CD8-positive, alpha-beta memory T cell (primary cell): Measurements from ENCODE around the gene ASPSCR1. TPM values are rescaled to one million over a fixed set of nuclear protein-coding genes. Genes with fewer than 3 reads are reported as not detected.

ENCODE experiments used
- CTCF ChIA-PET: fragments of 350-600 bp; sonication (Branson Sonifier 250); formaldehyde crosslinking; loops from one replicate; lab custom pipeline; 2021; ENCODE audit warnings: antibody characterized with exemption; lab: Charles Lee
- POLR2A ChIA-PET: fragments of 350-600 bp; sonication (Branson Sonifier 250); formaldehyde crosslinking; loops from one replicate; lab custom pipeline; 2021; ENCODE audit warnings: antibody characterized with exemption; lab: Charles Lee
- DNase-seq, 5 donors: peaks; one replicate each; pipeline versions ENCODE4 v3.0.0 to v3.0.0-alpha.2; 2020 to 2022; ENCODE audit warnings: mixed read lengths in 1 of 5
- H3K27ac ChIP-seq: one replicate; pipeline ENCODE4 v1.7.0; 2013; ENCODE audit warnings: low read depth, mild to moderate bottlenecking, low read length, moderate library complexity
- H3K27me3 ChIP-seq: 2 replicates; pipeline ENCODE4 v1.7.0; 2013; ENCODE audit warnings: low read length, mild to moderate bottlenecking; ENCODE audit not compliant: insufficient read depth, poor library complexity, severe bottlenecking
- H3K36me3 ChIP-seq: 2 replicates; pipeline ENCODE4 v1.7.0; 2013; ENCODE audit warnings: mild to moderate bottlenecking, low read length, moderate library complexity; ENCODE audit not compliant: insufficient read depth
- H3K4me1 ChIP-seq: 2 replicates; pipeline ENCODE4 v1.7.0; 2013; ENCODE audit warnings: mild to moderate bottlenecking, low read length, moderate library complexity; ENCODE audit not compliant: insufficient read depth
- H3K4me3 ChIP-seq: 2 replicates; pipeline ENCODE4 v1.7.0; 2013; ENCODE audit warnings: mild to moderate bottlenecking, low read length
- H3K9me3 ChIP-seq: 2 replicates; pipeline ENCODE4 v1.7.0; 2013; ENCODE audit warnings: mild to moderate bottlenecking, low read length
- H3K27ac Mint-ChIP-seq, 8 donors: one replicate each; pipeline ENCODE4 v1.8.0; 2020 to 2021; ENCODE audit warnings: mixed read lengths in 8 of 8, mild to moderate bottlenecking in 6 of 8, inconsistent platforms in 3 of 8, moderate library complexity in 3 of 8
- H3K27me3 Mint-ChIP-seq, 2 donors: one replicate each; pipeline ENCODE4 v1.8.0; 2020 to 2021; ENCODE audit warnings: mixed read lengths in 2 of 2, mild to moderate bottlenecking in 1 of 2, moderate library complexity in 1 of 2
- H3K36me3 Mint-ChIP-seq, 3 donors: one replicate each; pipeline ENCODE4 v1.8.0; 2020 to 2021; ENCODE audit warnings: mixed read lengths in 3 of 3, inconsistent platforms in 1 of 3, mild to moderate bottlenecking in 1 of 3
- H3K4me1 Mint-ChIP-seq, 3 donors: one replicate each; pipeline ENCODE4 v1.8.0; 2020 to 2021; ENCODE audit warnings: mixed read lengths in 3 of 3, inconsistent platforms in 1 of 3, mild to moderate bottlenecking in 1 of 3
- H3K4me3 Mint-ChIP-seq, 7 donors: one replicate each; pipeline ENCODE4 v1.8.0; 2020 to 2021; ENCODE audit warnings: mixed read lengths in 7 of 7, mild to moderate bottlenecking in 6 of 7, moderate library complexity in 4 of 7, inconsistent platforms in 2 of 7
- H3K9me3 Mint-ChIP-seq, 5 donors: one replicate each; pipeline ENCODE4 v1.8.0; 2020 to 2022; ENCODE audit warnings: mixed read lengths in 5 of 5, mild to moderate bottlenecking in 3 of 5, moderate library complexity in 2 of 5, inconsistent platforms in 1 of 5
- polyA plus RNA-seq: library from polyadenylated mRNA; unstranded; fragments of 300-500 nt; fragmentation: Illumina TruSeq; gene quantifications from one replicate; pipeline ENCODE4 v1.2.3, GENCODE V29; 2021
- total RNA-seq, 2 experiments: library from RNA; stranded (reverse); gene quantifications; one replicate each; pipeline ENCODE4 v1.2.3, GENCODE V29; 2021

ASPSCR1 gene
- total and polyA plus RNA-seq, 3 experiments from 2014 or later, result 29.2 to 35.9 (median 32.0) TPM

DNA sequence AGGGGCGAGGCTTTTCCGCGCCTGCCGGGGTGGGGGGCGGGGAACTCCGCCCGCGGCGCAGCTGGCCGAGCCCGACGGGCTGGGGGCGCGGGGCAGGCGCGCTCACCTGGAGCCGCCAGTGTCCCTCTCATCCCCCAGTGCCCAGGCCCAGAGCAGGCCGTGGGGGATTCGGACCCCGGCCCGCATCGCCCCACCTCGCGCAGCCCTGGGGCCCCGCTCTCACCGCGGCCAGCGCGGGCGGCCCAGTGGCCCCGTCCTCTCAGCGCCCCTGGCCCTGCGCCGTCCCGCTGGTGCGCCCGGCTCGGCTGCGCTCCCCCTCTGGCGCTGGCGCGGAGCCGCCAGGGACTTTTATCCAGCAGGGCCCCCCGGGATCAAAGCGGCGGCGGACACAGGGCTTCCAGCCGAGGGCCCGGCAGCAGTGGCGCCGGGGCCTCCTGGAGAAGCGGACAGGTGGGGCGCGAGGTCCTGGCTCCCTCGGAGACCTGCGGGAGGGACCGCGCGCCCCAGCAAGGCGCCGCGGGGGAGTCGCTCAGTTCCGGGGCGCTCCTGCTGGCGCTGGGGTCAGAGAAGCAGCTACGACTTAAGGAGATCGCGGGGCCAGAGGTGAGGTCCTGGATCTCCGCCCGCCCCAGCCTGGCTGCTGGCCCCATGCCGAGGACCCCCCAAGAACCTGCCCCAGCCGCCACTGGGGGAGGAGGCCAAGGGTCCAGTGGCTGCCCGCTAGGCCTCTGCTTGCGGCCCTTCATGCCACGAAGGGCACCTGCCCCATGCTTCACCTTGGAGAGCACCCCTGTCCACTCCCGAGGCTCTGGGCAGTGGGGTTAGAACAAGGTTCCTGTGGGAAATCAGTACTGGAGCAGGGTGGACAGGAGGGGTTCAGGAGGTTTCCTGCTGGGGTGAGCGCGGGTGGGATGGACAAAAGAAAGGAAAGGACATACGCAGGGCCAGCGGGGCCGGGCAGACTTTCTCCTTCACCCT, 15.6 kb upstream of the ASPSCR1 start:
- no peak for DNase-seq
- peaks cover 13% of the 10 kb centered on the region for H3K27me3 ChIP-seq
- H3K9me3 ChIP-seq, result no peaks in the 10 kb centered on the region
- peaks cover 23 to 33% of the 10 kb centered on the region in 2 donors for H3K27me3 Mint-ChIP-seq
- H3K36me3 ChIP-seq, result no peaks in the 10 kb centered on the region
- H3K36me3 Mint-ChIP-seq, result no peaks in the 10 kb centered on the region
- peaks cover under 1% of the 10 kb centered on the region for H3K4me1 ChIP-seq
- no peaks in the 10 kb centered on the region for H3K9me3 Mint-ChIP-seq
- peak overlapping the region in 6 of 7 donors; percentile 24 to 61 (median 51) for H3K4me3 Mint-ChIP-seq
- ChIA-PET CTCF (interaction anchor here (4.8 kb wide), 1 partner anchor 60 kb away, joined by 83 read pairs; the partner anchor contains the start of genes CENPX and LRRC45), POLR2A (interaction anchor here (2.4 kb wide), 1 partner anchor 59 kb away, joined by 12 read pairs; no protein-coding TSS in a partner anchor)
- no peak overlapping the region for H3K4me3 ChIP-seq
- peaks cover 6 to 21% (median 7%) of the 10 kb centered on the region in 3 donors for H3K4me1 Mint-ChIP-seq
- H3K27ac ChIP-seq, result no peak overlapping the region
- peak overlapping the region in 3 of 8 donors; percentile 12 to 70 (median 54) for H3K27ac Mint-ChIP-seq

DNA sequence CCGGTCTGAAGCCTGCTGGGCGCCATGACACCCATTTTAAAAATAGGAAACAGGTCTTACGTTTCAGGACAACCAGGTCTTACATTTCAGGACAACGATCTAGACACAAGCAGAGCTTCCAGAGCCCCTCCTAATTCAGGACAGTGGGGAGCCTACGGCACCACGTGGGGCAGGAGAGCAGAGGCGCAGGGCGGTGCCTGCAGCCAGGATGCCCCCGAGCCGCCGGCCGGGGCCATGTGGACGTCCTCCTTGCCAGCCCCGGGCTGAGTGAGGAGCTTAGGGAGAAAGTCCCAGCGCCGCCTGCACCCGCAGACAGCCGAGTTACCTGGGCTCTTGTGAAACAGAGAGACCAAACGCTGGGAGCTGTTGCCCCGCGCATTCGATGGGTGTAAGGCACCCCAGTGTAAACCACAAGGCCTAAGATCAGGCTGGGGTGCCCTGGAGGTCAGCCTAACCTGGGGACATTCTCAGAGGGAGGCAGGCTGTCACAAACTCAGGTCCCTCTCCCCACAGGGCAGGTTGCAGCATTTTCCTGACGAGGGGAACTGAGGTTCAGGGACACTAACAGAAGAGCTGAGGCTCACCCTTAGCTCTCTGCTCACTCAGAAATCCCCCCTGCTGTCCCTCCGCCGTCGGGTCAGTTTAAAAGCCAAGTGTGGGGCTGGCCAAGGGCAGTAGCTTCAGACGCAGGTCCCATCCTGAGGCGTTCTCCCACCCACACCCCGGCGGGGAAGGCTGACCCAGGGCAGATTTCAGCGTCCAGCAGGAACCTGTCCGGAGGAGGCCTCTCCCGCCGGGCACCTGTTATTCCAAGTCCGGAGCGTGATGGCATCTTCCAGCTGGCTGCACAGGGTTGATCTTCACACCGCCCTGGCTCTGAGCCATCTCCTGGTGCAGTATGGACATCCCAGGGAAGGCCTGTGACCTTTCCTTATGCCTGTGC, 14.7 kb upstream of the ASPSCR1 start:
- H3K36me3 ChIP-seq, result no peaks in the 10 kb centered on the region
- peaks cover 10% of the 10 kb centered on the region for H3K4me1 ChIP-seq
- ChIA-PET CTCF (interaction anchor here (0.6 to 4.8 kb wide), 3 partner anchors 10 to 59 kb away, joined by 3 to 83 read pairs (median 4); partner anchors contain the start of genes CENPX and LRRC45), POLR2A (no interaction called here)
- no peaks in the 10 kb centered on the region for H3K36me3 Mint-ChIP-seq
- peak overlapping the region in 3 of 8 donors; percentile 12 to 81 (median 54) for H3K27ac Mint-ChIP-seq
- no peaks in the 10 kb centered on the region for H3K9me3 Mint-ChIP-seq
- H3K4me1 Mint-ChIP-seq, result peaks cover 6 to 25% (median 7%) of the 10 kb centered on the region in 3 donors
- H3K27me3 ChIP-seq, result peaks cover 13% of the 10 kb centered on the region
- no peak overlapping the region for H3K4me3 ChIP-seq
- H3K27me3 Mint-ChIP-seq, result peaks cover 23 to 28% of the 10 kb centered on the region in 2 donors
- peak overlapping the region; percentile 24 to 82 (median 50) for H3K4me3 Mint-ChIP-seq
- H3K27ac ChIP-seq, result no peak overlapping the region
- DNase-seq, result no peak
- no peaks in the 10 kb centered on the region for H3K9me3 ChIP-seq

DNA sequence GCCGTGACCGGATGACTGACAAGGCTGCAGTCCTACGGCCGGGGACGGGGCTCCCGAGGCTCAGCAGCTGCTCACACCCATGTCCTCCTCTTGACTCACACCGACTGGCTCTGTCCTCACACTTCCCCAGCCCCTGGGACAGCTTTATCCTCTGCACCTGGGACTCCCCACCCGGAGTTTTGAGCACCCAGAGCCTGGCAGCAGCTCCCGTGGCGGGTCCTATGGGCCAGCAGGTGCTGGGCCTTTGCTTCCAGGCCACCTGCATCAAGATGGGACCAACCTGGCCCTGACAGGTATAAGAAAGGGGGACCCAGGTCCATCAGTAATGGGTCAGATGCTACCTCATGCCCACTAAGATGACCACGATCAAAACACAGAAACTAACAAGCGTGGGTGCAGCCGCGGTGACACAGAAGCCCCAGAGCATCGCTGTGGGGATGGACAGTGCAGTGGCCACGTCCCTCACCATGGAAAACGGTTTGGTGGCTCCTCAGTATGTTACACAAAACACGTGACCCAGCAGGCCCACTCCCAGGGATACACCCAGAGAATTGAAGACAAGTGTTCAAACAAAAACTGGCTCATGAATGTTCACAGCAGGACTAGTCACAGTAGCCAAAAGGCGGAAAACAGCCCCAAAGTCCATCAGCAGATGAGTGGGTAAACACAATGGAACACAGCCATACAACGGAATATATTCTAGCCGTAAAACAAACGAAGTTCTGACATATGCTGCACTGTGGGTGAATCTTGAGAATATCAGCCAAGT, 13.2 kb upstream of the ASPSCR1 start:
- Mint-ChIP-seq H3K9me3 (no peaks in the 10 kb centered on the region), H3K36me3 (no peaks in the 10 kb centered on the region)
- CTCF ChIA-PET, result interaction anchor here (1.0 kb wide), 1 partner anchor 98 kb away, joined by 3 read pairs; no protein-coding TSS in a partner anchor

DNA sequence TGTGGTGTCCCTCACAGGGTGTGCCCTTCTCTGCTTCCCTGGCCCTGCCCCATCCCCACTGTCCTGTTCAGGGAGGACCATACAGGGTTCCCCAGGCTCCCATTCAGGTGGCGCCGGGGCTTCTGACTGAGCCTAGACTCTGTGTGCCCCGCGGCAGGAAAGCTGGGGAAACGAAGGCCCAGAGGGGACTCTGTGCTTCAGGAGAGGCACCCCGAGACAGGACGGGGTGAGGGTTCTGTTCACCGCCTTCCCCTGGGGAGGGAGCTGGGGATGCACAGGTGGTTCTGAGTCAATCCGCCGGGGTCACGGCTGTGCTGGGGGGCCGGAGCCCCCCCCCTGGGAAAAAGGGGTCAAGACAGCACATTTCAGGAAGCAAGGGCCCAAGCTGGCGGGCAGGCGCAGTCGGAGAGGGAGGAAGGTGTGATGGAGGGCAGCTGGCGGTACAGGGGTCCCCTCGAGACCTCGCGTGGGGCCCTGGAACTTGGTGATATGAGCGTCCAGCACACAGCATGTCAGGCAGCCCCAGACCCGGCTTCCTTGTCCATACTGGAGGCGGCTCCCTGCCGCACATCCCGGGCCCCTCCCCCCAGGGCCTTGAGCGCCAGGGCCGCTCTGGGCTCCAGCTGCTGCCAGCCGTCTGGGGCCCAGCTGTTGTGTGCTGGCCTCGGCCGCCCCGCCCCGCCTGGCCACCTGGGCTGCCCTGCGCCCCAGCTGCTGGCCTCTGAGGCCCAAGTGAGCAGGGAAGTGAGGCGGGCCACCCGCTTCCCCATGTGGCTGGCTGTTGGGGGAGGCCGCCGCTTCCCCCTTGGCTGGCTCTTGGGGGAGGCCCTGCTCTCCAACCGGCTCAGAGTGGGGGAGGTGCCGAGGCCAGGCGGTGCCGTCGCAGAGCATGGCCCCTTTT, 10.8 kb upstream of the ASPSCR1 start:
- no peaks in the 10 kb centered on the region for H3K9me3 Mint-ChIP-seq
- peaks cover 23% of the 10 kb centered on the region for H3K4me1 ChIP-seq
- H3K4me3 Mint-ChIP-seq, result peak overlapping the region in 1 of 7 donors; percentile 35
- no peak for DNase-seq
- no peaks in the 10 kb centered on the region for H3K9me3 ChIP-seq
- peaks cover 15 to 16% of the 10 kb centered on the region in 2 donors for H3K27me3 Mint-ChIP-seq
- no peaks in the 10 kb centered on the region for H3K36me3 ChIP-seq
- CTCF ChIA-PET, result interaction anchor here (1.8 to 2.5 kb wide), 2 partner anchors 7 to 64 kb away, joined by 5 to 13 read pairs; no protein-coding TSS in a partner anchor
- POLR2A ChIA-PET, result interaction anchor here (1.8 to 2.2 kb wide), 2 partner anchors 10 to 71 kb away, joined by 7 to 9 read pairs; partner anchors contain the start of genes ASPSCR1 and DCXR
- H3K4me1 Mint-ChIP-seq, result peaks cover 11 to 35% (median 12%) of the 10 kb centered on the region in 3 donors
- no peaks in the 10 kb centered on the region for H3K27me3 ChIP-seq
- H3K27ac Mint-ChIP-seq, result no peak overlapping the region
- H3K4me3 ChIP-seq, result no peak overlapping the region
- H3K27ac ChIP-seq, result no peak overlapping the region
- H3K36me3 Mint-ChIP-seq, result no peaks in the 10 kb centered on the region

More for the DNA sequence above, 13.2 kb upstream of the ASPSCR1 start:
- peak overlapping the region in 4 of 8 donors; percentile 42 to 61 (median 56) for H3K27ac Mint-ChIP-seq
- peak overlapping the region in 3 of 7 donors; percentile 25 to 50 (median 49) for H3K4me3 Mint-ChIP-seq
- peaks cover 23% of the 10 kb centered on the region for H3K4me1 ChIP-seq
- peaks cover 11 to 35% (median 12%) of the 10 kb centered on the region in 3 donors for H3K4me1 Mint-ChIP-seq
- no peak overlapping the region for H3K27ac ChIP-seq
- POLR2A ChIA-PET, result interaction anchor here (0.7 kb wide), 1 partner anchor 50 kb away, joined by 6 read pairs; no protein-coding TSS in a partner anchor
- H3K4me3 ChIP-seq, result no peak overlapping the region
- DNase-seq, result no peak
- H3K27me3 Mint-ChIP-seq, result peaks cover 15 to 16% of the 10 kb centered on the region in 2 donors
- H3K36me3 ChIP-seq, result no peaks in the 10 kb centered on the region
- peaks cover 4% of the 10 kb centered on the region for H3K27me3 ChIP-seq
- no peaks in the 10 kb centered on the region for H3K9me3 ChIP-seq

DNA sequence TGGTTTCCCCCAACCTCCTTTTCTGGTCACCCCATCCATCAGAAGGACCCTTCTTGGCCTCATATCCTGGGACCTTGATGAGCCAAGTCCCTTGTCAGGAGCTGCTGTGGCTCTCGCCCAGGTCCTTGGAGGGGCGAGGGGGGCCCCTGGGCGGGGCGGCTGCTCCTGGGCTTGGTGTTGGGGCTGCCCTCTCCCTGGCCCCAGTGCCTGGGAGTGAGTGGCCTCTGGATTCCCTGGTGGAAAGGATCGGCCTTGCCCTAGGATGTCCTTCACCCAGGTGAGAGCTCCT, 10.2 kb upstream of the ASPSCR1 start:
- Histone ChIP-seq H3K4me3 (peak overlapping the region; percentile 54), H3K36me3 (no peaks in the 10 kb centered on the region), H3K9me3 (no peaks in the 10 kb centered on the region), H3K27ac (no peak overlapping the region), H3K4me1 (peaks cover 23% of the 10 kb centered on the region), H3K27me3 (no peaks in the 10 kb centered on the region)
- H3K4me3 Mint-ChIP-seq, result no peak overlapping the region
- peaks cover 14% of the 10 kb centered on the region in 2 donors for H3K27me3 Mint-ChIP-seq
- no peaks in the 10 kb centered on the region for H3K9me3 Mint-ChIP-seq
- POLR2A ChIA-PET, result interaction anchor here (1.8 to 2.2 kb wide), 2 partner anchors 10 to 70 kb away, joined by 7 to 9 read pairs; partner anchors contain the start of genes ASPSCR1 and DCXR
- CTCF ChIA-PET, result interaction anchor here (1.1 to 2.5 kb wide), 4 partner anchors 8 to 71 kb away, joined by 3 to 13 read pairs (median 4); no protein-coding TSS in a partner anchor
- no peak overlapping the region for H3K27ac Mint-ChIP-seq
- no peaks in the 10 kb centered on the region for H3K36me3 Mint-ChIP-seq
- no peak for DNase-seq
- peaks cover 11 to 35% (median 12%) of the 10 kb centered on the region in 3 donors for H3K4me1 Mint-ChIP-seq
